Activated CD8-positive, alpha-beta T cell treated with anti-CD3 and anti-CD28 coated beads for 36 hours (primary cell): Measurements from ENCODE around the gene COL8A2. TPM values are rescaled to one million over a fixed set of nuclear protein-coding genes. Genes with fewer than 3 reads are reported as not detected.

Experiments used
- ATAC-seq: fragments of 200-7000 bp; cut with Tn5 transposase; one replicate; pipeline ENCODE4 v1.10.0; 2021; ENCODE audit warnings: mild to moderate bottlenecking, moderate library complexity
- CTCF ChIA-PET: fragments of 350-600 bp; sonication (Branson Sonifier 250); formaldehyde crosslinking; loops from one replicate; lab custom pipeline; 2021; ENCODE audit warnings: antibody characterized with exemption; lab: Charles Lee
- POLR2A ChIA-PET: fragments of 350-600 bp; sonication (Branson Sonifier 250); formaldehyde crosslinking; loops from one replicate; lab custom pipeline; 2021; ENCODE audit warnings: antibody characterized with exemption; lab: Charles Lee
- DNase-seq: peaks from one replicate; pipeline ENCODE4 v3.0.0-alpha.2; 2020
- H3K27ac Mint-ChIP-seq: one replicate; pipeline ENCODE4 v1.8.0; 2021; ENCODE audit warnings: mild to moderate bottlenecking, mixed read lengths
- H3K27me3 Mint-ChIP-seq: one replicate; pipeline ENCODE4 v1.8.0; 2021; ENCODE audit warnings: mixed read lengths
- H3K36me3 Mint-ChIP-seq: one replicate; pipeline ENCODE4 v1.8.0; 2021; ENCODE audit warnings: low read depth, mixed read lengths
- H3K4me1 Mint-ChIP-seq: one replicate; pipeline ENCODE4 v1.8.0; 2021; ENCODE audit warnings: low read depth, mixed read lengths
- H3K4me3 Mint-ChIP-seq: one replicate; pipeline ENCODE4 v1.8.0; 2021; ENCODE audit warnings: mild to moderate bottlenecking, moderate library complexity, mixed read lengths
- H3K9me3 Mint-ChIP-seq: one replicate; pipeline ENCODE4 v1.8.0; 2021; ENCODE audit warnings: mixed read lengths
- intact Hi-C: fragments of 100-400 bp; cut with micrococcal nuclease; formaldehyde crosslinking; loops from one replicate; pipeline ENCODE4 v1.10.0; 2022
- total RNA-seq, 2 experiments: library from RNA; stranded (reverse); gene quantifications; one replicate each; pipeline ENCODE4 v1.2.3, GENCODE V29; 2021
- TF ChIP-seq, protein P1 (sequence below): fragments of 200-600 bp; IDR thresholded peaks from one replicate; pipeline ENCODE4 v1.8.0; 2022; ENCODE audit warnings: antibody characterized with exemption, mild to moderate bottlenecking

COL8A2 gene
- total RNA-seq, 2 experiments from 2014 or later = 0.83 to 0.85 TPM

DNA sequence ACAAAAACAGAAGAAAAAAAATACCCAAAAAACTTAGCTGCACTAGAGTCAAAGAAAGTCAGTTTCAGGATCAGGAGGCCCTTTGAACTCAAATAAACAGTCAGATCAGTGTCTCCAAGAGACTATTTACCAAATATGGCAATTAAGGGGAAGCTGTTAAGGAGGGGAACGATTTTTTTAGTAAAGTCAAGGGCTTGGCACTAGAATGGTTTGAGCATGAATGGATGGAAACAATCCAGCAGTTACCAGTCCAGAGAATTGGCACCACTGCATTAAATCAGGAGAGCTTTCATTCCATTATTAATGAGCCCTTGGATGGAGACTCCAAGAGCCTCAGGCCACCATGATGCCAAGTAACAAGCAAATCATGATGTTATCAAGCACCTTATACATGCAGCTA, 17.1 kb upstream of the COL8A2 start:
- intact Hi-C loops = no loop called here
- ChIA-PET POLR2A (interaction anchor here (0.6 kb wide), 1 partner anchor 57 kb away, joined by 3 read pairs; no protein-coding TSS in a partner anchor), CTCF (interaction anchor here (1.1 to 6.2 kb wide), 7 partner anchors 7 to 144 kb away, joined by 3 to 48 read pairs (median 4); no protein-coding TSS in a partner anchor)
- TF ChIP-seq, protein P1, sequence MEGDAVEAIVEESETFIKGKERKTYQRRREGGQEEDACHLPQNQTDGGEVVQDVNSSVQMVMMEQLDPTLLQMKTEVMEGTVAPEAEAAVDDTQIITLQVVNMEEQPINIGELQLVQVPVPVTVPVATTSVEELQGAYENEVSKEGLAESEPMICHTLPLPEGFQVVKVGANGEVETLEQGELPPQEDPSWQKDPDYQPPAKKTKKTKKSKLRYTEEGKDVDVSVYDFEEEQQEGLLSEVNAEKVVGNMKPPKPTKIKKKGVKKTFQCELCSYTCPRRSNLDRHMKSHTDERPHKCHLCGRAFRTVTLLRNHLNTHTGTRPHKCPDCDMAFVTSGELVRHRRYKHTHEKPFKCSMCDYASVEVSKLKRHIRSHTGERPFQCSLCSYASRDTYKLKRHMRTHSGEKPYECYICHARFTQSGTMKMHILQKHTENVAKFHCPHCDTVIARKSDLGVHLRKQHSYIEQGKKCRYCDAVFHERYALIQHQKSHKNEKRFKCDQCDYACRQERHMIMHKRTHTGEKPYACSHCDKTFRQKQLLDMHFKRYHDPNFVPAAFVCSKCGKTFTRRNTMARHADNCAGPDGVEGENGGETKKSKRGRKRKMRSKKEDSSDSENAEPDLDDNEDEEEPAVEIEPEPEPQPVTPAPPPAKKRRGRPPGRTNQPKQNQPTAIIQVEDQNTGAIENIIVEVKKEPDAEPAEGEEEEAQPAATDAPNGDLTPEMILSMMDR = no peak
- no peak for ATAC-seq
- H3K9me3 Mint-ChIP-seq = no peaks in the 10 kb centered on the region
- no peak overlapping the region for H3K4me3 Mint-ChIP-seq
- peak overlapping the region; percentile 42 for H3K27ac Mint-ChIP-seq
- H3K36me3 Mint-ChIP-seq = peaks cover 14% of the 10 kb centered on the region
- no peaks in the 10 kb centered on the region for H3K27me3 Mint-ChIP-seq
- H3K4me1 Mint-ChIP-seq = peaks cover 42% of the 10 kb centered on the region
- DNase-seq = no peak

DNA sequence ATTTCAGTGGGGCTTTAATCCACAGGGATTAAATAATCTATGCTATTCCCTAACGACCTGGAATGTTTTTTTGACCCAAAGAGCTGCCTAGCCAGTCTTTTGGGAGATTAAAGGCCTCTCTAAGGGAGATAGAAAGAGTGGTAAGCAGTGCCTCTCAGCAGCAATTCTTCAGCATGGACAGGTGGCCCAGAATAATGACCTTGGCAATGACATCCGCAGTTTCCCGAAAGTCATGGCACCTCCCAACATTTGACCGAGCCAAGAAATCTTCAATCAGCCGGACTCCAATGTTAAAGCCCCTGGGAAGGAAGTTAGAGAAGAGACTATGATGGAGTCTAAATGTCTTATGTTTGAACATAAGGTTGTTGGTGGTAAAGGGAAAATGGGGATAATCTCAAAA, 14.5 kb upstream of the COL8A2 start:
- peaks cover 34% of the 10 kb centered on the region for H3K4me1 Mint-ChIP-seq

DNA sequence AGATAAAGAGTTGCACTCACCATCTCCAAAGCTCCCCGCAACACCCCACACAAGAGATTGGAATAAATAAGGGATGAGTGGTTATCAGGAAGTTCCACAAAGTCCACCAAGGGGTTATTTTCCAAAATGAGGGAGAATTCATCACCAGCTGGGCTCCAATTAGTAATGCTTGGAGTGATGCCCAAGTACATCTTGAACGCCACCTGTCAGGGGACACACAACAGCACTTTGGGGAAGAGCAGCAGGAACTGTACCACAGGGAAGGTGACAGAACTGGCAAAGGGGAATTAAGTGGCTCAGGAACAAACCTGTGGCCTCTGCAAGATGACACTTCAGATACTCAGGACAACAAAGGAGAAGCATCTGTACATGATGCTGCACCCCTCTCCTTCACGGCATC, 12.8 kb upstream of the COL8A2 start:
- H3K4me1 Mint-ChIP-seq = peaks cover 23% of the 10 kb centered on the region
- ChIA-PET POLR2A (no interaction called here), CTCF (interaction anchor here (1.0 to 6.3 kb wide), 3 partner anchors 11 to 41 kb away, joined by 3 to 86 read pairs (median 3); no protein-coding TSS in a partner anchor)
- H3K36me3 Mint-ChIP-seq = peaks cover 8% of the 10 kb centered on the region
- intact Hi-C loops = no loop called here
- no peaks in the 10 kb centered on the region for H3K9me3 Mint-ChIP-seq
- ATAC-seq (no peak), DNase-seq (no peak)
- no peak overlapping the region for H3K4me3 Mint-ChIP-seq
- peak overlapping the region; percentile 37 for H3K27ac Mint-ChIP-seq
- H3K27me3 Mint-ChIP-seq = no peaks in the 10 kb centered on the region
- TF ChIP-seq, protein P1 = no peak

More for the DNA sequence above, 14.5 kb upstream of the COL8A2 start:
- DNase-seq (no peak), ATAC-seq (no peak)
- TF ChIP-seq, protein P1 = no peak
- intact Hi-C loops = no loop called here
- Mint-ChIP-seq H3K9me3 (no peaks in the 10 kb centered on the region), H3K36me3 (peaks cover 11% of the 10 kb centered on the region), H3K27me3 (no peaks in the 10 kb centered on the region), H3K27ac (no peak overlapping the region), H3K4me3 (no peak overlapping the region)
- ChIA-PET POLR2A (interaction anchor here (1.1 to 1.2 kb wide), 2 partner anchors 20 to 50 kb away, joined by 3 to 4 read pairs; no protein-coding TSS in a partner anchor), CTCF (interaction anchor here (1.1 kb wide), 1 partner anchor 40 kb away, joined by 5 read pairs; no protein-coding TSS in a partner anchor)

DNA sequence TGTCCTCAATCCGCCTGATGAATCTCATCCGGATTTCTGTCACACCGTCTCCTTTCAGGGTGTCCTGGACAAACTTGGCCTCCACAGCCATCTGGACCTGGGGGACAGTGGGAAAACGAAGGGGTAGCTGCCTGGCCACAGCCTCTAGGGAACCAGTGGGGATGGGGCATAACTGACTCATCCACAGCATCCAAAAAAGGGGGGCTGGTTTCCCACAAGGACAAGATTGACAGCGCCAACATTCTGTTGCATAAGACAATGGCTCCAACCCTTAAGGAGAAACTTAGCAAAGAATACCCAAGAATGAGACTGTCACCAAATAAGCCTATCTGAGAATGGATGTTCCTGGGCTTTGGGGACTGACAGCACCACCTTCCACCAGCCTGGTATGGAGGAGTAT, 12.2 kb upstream of the COL8A2 start:
- POLR2A ChIA-PET = no interaction called here
- H3K36me3 Mint-ChIP-seq = peaks cover 8% of the 10 kb centered on the region
- CTCF ChIA-PET = interaction anchor here (6.3 kb wide), 1 partner anchor 36 kb away, joined by 86 read pairs; no protein-coding TSS in a partner anchor
- no peak overlapping the region for H3K27ac Mint-ChIP-seq
- H3K4me3 Mint-ChIP-seq = no peak overlapping the region
- no peaks in the 10 kb centered on the region for H3K9me3 Mint-ChIP-seq
- no peaks in the 10 kb centered on the region for H3K27me3 Mint-ChIP-seq
- DNase-seq (no peak), ATAC-seq (no peak)
- intact Hi-C loops = no loop called here
- TF ChIP-seq, protein P1 = no peak
- peaks cover 20% of the 10 kb centered on the region for H3K4me1 Mint-ChIP-seq

DNA sequence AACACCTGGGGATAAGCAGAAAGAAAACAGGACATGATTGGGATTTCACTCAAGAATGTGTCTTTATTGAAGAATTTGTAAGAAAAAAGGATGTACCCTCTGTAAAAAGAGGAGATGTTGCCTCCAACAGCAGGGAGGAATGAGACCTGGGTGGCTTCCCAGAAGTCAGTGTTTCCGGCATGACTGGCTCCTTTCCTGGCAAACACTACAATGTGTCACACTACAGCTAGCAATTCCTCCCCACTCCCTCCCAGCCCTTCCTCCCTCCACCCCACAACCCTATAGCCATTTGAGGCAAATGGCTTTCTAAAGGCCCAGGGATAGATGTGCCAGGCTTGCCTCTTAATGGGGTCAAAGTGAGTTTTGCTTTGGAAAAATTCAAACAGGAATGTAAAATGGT, 11.5 kb upstream of the COL8A2 start:
- Mint-ChIP-seq H3K9me3 (no peaks in the 10 kb centered on the region), H3K27ac (peak overlapping the region; percentile 41), H3K36me3 (peaks cover 7% of the 10 kb centered on the region), H3K4me1 (peaks cover 17% of the 10 kb centered on the region), H3K27me3 (no peaks in the 10 kb centered on the region), H3K4me3 (no peak overlapping the region)
- POLR2A ChIA-PET = interaction anchor here (0.7 kb wide), 1 partner anchor 12 kb away, joined by 3 read pairs; the partner anchor contains the start of gene TRAPPC3
- CTCF ChIA-PET = interaction anchor here (2.4 to 6.3 kb wide), 4 partner anchors 8 to 52 kb away, joined by 12 to 86 read pairs (median 42); no protein-coding TSS in a partner anchor
- intact Hi-C loops = no loop called here
- no peak for DNase-seq
- TF ChIP-seq, protein P1 = no peak
- ATAC-seq = no peak
